ENCODE measurements around the gene GTF2H1.
"Not testable (repeated sequence)": the region's sequence is repeated elsewhere in the genome, so short reads cannot be mapped to it uniquely, and the experiment has no call there.

Gene GTF2H1

GRCh38 chr11:18383388-18384156 is 61.2 kb downstream of the GTF2H1 start:
- DNase-seq, result no peak

DNA sequence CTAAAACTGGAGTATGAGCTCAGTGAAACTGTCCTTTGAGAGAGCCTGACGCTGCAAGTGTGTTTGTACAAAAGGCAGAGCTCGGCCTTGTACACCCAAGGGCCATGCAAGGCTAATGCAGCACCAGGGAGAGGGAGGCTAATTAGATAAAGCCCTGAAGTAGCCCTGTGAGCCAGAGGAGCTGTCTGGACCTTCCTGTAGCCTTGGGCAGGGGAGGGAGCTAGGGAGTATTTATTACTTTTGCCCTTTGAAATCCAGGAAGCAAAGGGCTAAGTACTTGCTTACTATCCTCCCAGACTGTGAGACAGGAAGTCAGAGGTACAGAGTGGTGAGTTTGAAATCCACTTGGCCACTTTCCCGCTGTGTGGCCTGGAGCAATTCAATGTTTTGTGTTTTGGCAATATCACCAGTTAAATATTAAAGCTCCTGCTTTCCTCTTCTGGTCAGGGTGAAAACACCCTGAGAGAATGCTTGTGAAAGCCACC is 61.8 kb downstream of the GTF2H1 start:
- DNase-seq, result no peak

DNA sequence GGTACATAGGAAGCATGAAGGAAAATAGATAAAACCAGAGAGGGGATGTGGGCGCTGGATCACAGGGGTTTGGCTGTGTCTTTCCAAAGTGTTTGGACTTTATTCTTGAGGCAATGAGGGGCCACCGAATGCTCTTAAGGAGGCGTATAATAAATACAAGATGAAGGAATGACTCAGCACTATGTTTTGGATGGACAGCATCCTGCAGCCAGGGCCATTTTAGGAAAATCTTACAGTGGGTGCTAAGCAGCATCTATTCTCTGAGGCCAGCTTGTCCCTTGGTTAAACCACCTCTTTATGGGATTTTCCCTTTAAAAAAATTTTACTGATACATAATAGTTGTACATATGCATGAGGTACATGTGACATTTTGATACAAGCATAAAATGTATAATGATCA is 67.7 kb downstream of the GTF2H1 start:
- DNase-seq, result no peak

DNA sequence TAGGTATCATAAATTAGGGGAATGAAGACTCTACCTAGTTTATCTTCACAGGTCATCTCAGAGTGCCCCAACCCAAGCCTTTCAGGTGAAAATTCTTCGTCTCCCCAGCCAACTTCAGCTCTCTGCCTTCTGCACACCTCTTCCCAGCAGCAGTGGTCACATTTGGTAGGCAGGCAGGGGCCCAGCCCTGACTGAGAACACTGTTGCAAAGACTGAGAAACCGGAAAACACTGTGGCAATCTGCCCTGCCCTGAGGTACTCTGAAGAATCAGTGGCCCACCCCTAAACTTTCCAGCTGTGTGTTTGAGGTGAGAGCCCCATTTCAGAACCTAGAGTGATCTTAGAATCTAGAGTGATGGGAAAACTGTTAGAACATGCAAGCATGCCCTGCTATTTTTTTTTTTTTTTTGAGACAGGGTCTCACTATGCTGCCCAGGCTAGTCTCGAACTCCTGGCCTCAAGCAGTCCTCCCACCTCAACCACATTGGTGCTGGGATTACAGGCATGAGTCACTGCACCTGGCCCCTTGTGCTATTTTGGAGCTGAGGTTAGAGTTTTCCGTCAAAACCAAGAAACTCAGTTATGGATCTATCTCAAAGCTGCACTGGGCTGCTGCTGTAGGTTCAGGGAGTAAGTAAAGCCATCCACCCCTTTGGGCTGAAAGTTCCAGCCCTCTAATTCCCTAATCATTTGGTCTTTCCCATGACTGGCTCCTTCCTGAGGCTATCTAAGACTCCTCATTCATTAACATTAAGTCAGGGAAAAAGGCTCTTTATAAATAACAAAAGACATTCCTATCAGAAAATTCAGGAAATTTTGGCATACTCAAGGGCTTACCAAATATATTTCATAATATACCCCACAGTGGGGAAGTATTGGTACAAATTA is 70.3 kb downstream of the GTF2H1 start:
- no peak for DNase-seq

DNA sequence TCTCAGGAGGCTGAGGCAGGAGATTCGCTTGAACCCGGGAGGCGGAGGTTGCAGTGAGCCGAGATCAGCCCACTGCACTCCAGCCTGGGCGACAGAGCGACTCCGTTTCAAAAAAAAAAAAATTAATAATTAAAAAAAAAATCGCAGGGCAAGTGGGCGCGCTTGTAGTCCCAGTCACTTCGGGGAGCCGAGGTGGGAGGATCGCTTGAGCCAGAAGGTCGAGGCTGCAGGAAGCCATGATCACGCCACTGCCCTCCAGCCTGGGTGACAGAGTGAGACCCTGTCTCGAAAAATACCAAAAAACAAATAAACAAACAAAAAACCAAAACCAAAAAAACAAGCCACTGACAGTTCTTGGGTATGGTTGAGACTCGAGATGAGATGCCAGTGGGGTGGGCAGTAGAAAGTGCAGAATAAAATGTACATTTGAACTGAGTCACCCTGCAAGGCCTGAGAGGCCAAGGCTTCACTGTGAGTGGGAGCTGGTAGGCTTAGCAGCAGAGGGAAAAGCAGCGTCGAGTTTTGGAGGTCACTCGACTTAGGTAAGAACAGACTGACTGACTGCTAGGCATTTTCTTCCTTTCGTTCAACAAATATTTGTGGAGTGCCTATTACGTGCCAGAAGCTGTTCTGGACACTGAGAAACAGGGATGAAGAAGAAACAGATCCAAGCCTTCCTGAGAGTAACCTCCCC is 71.4 kb downstream of the GTF2H1 start:
- no peak for DNase-seq

DNA sequence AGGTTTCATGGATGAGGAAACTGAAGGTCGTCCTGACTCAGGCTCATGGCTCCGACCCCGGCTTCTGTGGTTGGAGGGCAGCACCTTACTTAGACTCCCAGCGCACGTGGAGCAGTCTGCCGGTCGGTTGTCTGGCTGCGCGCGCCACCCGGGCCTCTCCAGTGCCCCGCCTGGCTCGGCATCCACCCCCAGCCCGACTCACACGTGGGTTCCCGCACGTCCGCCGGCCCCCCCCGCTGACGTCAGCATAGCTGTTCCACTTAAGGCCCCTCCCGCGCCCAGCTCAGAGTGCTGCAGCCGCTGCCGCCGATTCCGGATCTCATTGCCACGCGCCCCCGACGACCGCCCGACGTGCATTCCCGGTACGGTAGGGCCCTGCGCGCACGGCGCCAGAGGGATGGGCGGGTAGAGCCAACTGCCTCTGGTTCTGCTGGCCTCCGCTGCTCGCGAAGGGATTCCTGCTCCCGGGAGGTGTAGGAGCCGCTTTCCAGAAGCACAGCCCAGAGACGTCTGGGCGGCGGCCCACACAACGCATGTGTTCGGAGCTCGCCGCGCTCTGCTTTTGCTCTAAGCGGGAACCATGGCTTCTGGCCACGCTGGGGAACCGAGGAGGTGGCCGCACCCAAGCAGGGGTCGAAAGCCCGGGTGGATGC is 72.0 kb downstream of the GTF2H1 start, which contains the start of gene LDHA:
LDHA (plus strand) TSS at position 289 of the 653 bp plus-strand sequence. CDS start 2,280 bp downstream, outside the sequence.
- DNase-seq, result peak; percentile 78

DNA sequence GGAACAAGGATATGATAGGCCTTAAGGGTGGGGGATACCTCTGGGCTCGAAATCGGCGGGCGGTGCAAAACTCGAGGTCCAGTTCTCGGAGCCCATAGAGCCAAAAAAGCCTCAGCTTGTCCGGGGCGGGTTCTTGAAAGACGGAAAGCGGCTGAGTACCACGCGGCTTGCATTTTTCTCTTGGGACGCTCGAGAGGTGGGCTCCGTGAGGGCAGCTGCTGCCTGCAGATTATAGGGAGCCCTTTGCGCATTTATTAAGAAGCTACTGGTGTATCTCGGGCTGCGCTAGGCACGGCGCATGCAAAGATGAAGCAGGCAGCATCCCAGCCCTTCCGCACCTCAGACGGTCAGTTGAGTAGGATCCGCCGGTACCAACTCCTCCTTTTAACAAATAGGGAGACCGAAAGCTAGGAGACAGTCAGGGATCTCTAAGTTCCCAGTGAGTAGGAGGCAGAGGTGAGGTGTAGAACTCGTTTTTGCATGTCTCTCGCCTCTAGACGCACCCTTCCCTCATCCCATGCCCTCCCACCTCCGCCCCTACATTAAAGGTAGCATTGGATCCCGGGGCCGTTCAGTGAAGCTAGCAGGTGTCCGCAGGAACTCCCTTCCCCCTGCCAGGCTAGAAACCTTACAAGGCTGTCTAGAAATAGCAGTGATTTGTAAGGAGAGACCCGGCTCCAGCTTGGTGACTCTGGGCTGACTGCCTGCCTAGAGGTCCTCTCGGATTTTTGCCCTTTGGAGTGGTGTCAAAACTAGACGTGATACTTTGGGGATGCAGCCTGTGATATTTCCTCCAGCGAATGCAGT is 72.8 kb downstream of the GTF2H1 start:
- no peak for DNase-seq

DNA sequence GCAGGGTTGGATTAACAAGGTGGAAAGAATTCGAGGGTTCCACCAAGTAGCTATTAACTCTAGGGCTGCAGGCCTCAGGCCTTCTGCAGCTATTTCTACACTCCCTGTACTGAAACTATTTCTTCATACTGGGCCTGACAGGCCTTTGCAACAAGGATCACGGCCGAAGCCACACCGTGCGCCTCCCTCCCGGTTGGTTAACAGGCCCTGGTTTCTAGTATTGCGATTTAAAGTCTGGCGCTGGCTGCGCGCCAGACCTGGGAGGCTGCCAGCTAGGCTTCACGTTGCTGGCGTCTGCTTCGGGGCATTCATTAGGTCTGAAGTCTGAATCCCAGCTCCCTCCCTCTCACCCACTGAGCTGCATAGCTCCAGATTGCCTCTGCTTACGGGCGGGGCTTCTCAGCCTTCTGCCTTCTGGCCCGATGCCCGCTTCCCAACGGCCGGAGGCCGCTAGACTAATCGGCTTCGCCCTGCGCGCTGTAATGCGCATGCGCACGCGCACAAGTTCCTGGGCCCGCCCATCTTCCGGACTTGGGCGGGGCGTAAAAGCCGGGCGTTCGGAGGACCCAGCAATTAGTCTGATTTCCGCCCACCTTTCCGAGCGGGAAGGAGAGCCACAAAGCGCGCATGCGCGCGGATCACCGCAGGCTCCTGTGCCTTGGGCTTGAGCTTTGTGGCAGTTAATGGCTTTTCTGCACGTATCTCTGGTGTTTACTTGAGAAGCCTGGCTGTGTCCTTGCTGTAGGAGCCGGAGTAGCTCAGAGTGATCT is 73.6 kb downstream of the GTF2H1 start:
- DNase-seq, result peak; percentile 87

- DNase-seq, result no peak
These were observed 75.6 kb downstream of the GTF2H1 start for GRCh38 chr11:18397921-18398320.

GRCh38 chr11:18401077-18401476 is 78.7 kb downstream of the GTF2H1 start:
- DNase-seq, result not testable (repeated sequence)

- no peak for DNase-seq
These were observed 81.7 kb downstream of the GTF2H1 start for GRCh38 chr11:18404062-18404461.

DNA sequence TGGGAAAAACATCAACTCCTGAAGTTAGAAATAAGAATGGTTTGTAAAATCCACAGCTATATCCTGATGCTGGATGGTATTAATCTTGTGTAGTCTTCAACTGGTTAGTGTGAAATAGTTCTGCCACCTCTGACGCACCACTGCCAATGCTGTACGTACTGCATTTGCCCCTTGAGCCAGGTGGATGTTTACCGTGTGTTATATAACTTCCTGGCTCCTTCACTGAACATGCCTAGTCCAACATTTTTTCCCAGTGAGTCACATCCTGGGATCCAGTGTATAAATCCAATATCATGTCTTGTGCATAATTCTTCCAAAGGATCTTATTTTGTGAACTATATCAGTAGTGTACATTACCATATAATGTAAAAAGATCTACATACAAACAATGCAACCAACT is 85.0 kb downstream of the GTF2H1 start:
- not testable (repeated sequence) for DNase-seq

DNA sequence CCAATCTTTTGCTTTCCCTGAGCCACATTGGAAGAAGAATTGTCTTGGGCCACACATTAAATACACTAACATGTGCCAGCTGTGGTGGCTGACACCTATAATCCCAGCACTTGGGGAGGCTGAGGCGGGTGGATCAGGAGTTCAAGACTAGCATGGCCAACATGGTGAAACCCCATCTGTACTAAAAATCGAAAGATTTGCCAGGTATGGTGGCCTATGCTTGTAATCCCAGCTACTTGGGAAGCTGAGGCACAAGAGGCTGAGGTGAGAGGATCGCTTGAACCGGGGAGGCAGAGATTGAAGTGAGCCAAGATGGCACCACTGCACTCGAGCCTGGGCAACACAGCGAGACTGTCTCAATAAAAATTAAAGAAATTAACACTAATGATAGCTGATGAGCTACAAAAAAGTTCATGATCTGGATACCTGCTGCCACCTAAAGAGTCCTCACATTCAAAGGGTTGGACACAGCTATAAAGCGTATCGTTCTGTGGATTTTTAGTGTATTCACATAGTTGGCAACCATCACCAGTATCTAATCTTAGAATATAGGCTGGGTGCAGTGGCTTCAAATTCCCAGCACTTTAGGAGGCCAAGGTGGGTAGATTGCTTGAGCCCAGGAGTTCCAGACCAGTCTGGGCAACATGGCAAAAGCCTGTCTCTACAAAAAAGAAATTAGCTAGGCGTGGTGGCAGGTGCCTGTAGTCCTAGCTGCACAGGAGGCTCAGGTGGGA is 86.4 kb downstream of the GTF2H1 start:
- no peak for DNase-seq

DNA sequence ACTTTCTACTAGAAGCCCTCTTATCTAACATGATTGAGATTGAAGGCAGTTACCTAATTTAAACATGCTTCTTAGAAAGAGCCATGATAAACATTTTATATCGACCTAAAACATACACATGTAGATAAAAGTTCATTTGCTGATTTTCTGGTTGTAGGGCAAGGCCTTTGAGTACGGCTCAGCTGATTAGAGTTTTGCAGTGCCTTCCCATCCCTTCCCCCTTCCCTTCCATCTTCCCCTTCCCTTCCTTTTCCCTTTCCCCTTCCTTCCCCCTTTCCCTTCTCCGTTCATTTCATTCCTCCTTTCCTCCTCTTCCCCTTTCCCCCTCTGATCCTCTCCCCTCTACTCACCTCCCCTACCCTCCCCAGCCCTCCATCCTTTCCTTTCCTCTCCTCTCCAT is 94.1 kb downstream of the GTF2H1 start:
- no peak for DNase-seq
